HG03457 (cell line): ENCODE data around the gene FHOD3.
"Not testable (repeated sequence)": the region's sequence is repeated elsewhere in the genome, so short reads cannot be mapped to it uniquely, and the experiment has no call there.

Experiments used
- ATAC-seq: cut with Tn5 transposase; IDR thresholded peaks from one replicate; pipeline ENCODE4 v1.9.1; 2021; ENCODE audit warnings: moderate number of reproducible peaks; ENCODE audit not compliant: unreplicated experiment

Gene FHOD3

DNA sequence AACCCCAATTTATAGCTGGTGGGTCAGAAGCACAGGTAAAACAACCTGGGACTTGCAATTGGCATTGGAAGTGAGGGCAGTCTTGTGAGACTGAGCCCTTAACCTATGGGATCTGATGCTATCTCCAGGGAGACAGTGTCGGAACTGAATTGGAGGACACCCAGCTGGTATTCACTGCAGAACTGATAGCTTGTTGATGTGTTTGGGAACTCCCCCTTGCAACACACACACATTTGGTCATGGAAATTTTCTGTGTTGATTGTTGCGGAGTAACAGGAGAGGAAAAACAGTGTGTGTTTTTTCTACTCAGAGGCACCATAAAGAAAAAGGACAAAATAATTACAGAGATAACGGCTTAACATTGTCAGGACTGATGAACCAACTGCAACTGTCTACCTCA is 515.2 kb downstream of the FHOD3 start:
- no peak for ATAC-seq

- no peak for ATAC-seq
Measured at GRCh38 chr18:36813101-36813775, 515.7 kb downstream of the FHOD3 start.

- ATAC-seq, result no peak
Measured at GRCh38 chr18:36813824-36814223, 516.3 kb downstream of the FHOD3 start.

- no peak for ATAC-seq
Measured at GRCh38 chr18:36814994-36815393, 517.5 kb downstream of the FHOD3 start.

DNA sequence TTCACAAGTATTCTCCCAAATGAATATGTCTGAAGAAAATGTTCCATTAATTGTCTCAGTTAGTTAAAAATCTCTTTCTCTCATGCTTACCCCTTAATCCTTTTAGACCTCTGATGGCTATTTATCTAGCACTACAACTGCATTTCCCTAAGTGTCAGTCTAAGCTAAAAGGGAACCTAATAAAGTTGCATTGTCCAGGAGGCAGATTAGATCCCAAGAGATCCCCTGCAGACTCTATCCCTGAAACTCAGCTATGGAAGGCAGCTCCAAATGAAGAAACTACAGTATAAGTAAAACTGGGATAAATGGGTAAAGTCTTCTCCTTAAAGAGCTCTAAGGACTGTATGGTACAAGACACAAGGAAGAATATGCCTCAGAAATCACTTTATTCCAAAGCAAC is 518.6 kb downstream of the FHOD3 start:
- not testable (repeated sequence) for ATAC-seq

DNA sequence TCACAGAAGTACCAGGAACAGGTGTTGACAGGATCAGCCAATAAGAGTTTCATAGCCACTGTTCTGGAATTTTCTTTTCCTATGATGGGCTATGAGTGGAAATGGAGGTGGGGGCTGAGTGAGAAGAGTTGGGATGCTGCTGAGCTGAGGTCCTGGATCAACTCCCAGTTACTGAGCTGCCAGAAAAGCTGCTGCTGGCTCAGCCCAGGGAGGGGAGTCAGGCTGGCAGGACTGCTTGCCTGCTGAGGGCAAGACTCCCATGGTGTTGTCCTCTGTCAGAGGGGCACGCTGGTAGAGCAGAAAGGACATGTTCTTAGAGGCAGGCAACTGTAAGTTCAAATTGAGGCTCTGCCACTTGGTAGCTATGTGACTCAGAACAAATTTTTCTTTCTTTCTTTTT is 519.5 kb downstream of the FHOD3 start:
- no peak for ATAC-seq

DNA sequence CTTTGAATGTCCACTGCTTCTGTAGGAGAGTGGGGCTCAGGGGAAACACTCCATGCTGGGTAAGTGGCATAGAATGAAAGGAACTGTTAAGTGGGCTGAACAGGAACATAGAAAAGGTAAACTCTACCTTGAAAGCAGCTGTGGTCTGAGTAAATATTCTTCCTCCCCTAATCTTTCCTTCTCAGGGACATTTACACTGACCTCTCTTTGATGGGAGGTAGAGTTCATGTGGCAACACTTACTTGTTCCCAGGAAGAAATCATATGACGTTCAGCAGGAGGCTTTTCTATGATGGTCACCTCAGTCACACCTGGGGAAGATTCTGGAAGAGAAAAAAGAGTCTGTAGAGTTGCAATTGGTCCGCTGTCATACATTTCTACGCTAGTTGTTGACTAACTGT is 521.1 kb downstream of the FHOD3 start:
- no peak for ATAC-seq

GRCh38 chr18:36819621-36820020 is 522.1 kb downstream of the FHOD3 start:
- no peak for ATAC-seq

- no peak for ATAC-seq
Measured at GRCh38 chr18:36821681-36822080, 524.2 kb downstream of the FHOD3 start.

DNA sequence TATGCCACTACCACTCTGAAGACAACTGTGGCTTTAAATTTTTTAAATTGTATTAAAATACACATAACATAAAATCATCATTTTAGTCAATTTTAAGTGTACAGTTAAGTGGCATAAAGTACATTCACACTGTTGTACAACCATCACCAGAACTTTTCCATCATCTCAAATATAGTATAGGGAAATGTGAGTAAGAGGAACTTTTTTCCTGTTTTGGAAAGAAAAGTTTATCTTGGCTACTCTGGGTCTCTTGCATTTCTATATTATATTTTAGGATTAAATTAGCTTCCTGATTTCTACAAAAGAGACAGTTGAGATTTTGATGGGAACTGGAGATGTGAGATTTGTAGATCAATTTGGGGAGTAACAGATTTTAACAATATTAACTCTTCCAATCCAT is 528.0 kb downstream of the FHOD3 start:
- no peak for ATAC-seq

- no peak for ATAC-seq
Measured at GRCh38 chr18:36826556-36826955, 529.0 kb downstream of the FHOD3 start.

DNA sequence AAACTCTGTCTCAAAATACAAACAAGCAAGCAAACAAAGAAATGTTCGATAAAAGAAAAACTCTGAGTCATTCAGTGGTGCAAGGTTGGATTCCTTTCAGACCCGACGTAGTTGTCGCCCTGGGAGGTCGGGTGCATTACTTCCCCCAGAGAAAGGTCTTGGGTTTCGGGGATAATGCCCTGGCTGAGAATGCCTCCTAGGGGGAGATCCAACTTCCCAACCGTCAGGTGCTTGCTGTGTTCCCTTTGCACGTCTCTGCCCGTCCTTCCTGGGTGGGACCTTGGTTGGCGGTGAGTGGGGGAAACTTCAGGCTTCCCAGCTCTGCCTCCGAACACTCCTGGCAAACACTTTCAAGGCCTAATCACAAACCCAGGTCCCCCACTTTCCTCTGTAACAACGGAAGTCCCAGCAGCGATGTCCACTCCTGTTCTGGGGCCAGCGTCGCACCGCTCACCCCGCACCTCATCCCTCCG is 530.7 kb downstream of the FHOD3 start:
- ATAC-seq, result peak; percentile 0

DNA sequence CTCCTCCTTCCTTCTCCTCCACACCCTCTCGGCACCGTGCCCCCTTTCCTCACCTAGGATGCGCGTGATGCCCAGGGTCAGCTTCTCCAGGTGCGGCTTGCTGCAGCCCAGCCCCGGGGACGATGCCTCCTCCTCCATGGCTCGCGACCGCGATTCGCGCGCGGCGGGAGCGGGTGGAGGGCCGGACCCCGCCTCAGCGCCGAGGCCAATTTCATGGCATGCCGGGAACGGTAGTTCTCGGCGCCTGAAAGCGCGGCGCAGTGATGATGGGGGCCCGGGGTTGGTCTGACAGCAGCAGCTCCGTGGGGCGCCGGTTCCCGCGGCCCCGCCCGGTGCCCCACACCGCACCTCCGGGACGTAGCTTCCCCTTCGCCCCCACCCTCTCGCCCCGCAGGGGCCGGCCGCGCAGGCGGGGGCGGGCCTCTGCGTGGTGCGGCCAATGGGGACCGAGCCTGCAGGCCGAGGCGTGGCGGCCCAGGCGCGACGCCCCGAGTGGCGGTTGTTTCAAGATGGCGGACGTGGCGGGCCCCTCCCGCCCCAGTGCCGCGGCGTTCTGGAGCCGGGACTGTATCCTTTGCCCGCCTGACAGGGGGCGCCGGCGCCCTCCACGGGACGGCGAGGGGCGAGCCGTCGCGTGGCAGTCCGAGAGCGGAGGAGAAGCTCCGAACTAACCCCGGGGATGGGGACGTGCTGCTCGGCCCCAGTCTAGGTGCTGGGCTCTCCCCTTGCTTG is 531.3 kb downstream of the FHOD3 start, which contains the start of the genes KIAA1328 and TPGS2:
KIAA1328 (plus strand) TSS at position 498 of the 732 bp plus-strand sequence; CDS start at position 510, 12 bp downstream.
TPGS2 (minus strand) TSS at position 373 of the 732 bp plus-strand sequence; CDS start at position 138, 235 bp downstream.
- peak; percentile 91 for ATAC-seq
